GM23338 (cell line): ENCODE results near the gene BCR. TPM values are rescaled to one million over a fixed set of nuclear protein-coding genes. Genes with fewer than 3 reads are reported as not detected.

Experiments
- ATAC-seq: fragments of 200-7000 bp; cut with Tn5 transposase; 3 replicates; pipeline ENCODE4 v1.9.1; 2020
- DNase-seq: peaks from one replicate; pipeline ENCODE4 v3.0.0-alpha.2; 2015; ENCODE audit warnings: low spot score
- H2AFZ ChIP-seq: fragments of 200-600 bp; sonication (generic); 2 replicates; pipeline ENCODE4 v1.8.0; 2016; ENCODE audit warnings: antibody characterized with exemption, mild to moderate bottlenecking, moderate library complexity
- H3F3A ChIP-seq: fragments of 200-600 bp; sonication (generic); replicated peaks from 2 replicates; pipeline ENCODE4 v1.8.0; 2017; ENCODE audit warnings: antibody characterized with exemption, mixed run types, low read depth
- H3K27ac ChIP-seq: fragments of 200-600 bp; sonication (generic); 2 replicates; pipeline ENCODE4 v1.6.1; 2016; ENCODE audit warnings: low read depth
- H3K27me3 ChIP-seq: fragments of 200-600 bp; sonication (generic); 2 replicates; pipeline ENCODE4 v1.8.0; 2016; ENCODE audit warnings: mild to moderate bottlenecking, mixed run types, moderate library complexity; ENCODE audit not compliant: insufficient read depth
- H3K36me3 ChIP-seq: fragments of 200-600 bp; sonication (generic); 2 replicates; pipeline ENCODE4 v1.8.0; 2016; ENCODE audit warnings: mild to moderate bottlenecking; ENCODE audit not compliant: insufficient read depth
- H3K4me1 ChIP-seq: fragments of 200-600 bp; sonication (generic); 2 replicates; pipeline ENCODE4 v1.8.0; 2016; ENCODE audit warnings: mild to moderate bottlenecking, moderate library complexity; ENCODE audit not compliant: insufficient read depth
- H3K4me2 ChIP-seq: fragments of 200-600 bp; sonication (generic); 2 replicates; pipeline ENCODE4 v1.7.1; 2017; ENCODE audit warnings: mixed run types
- H3K4me3 ChIP-seq: fragments of 200-600 bp; sonication (generic); 2 replicates; pipeline ENCODE4 v1.6.1; 2016; ENCODE audit warnings: mixed run types
- H3K79me2 ChIP-seq: fragments of 200-600 bp; sonication (generic); replicated peaks from 2 replicates; pipeline ENCODE4 v1.8.0; 2017; ENCODE audit warnings: mild to moderate bottlenecking; ENCODE audit not compliant: insufficient read depth
- H3K9me2 ChIP-seq: fragments of 200-600 bp; sonication (generic); 2 replicates; pipeline ENCODE4 v1.8.0; 2017; ENCODE audit not compliant: insufficient read depth
- H4K20me1 ChIP-seq: fragments of 200-600 bp; sonication (generic); replicated peaks from 2 replicates; pipeline ENCODE4 v1.8.0; 2017; ENCODE audit warnings: mild to moderate bottlenecking; ENCODE audit not compliant: insufficient read depth
- H3K27ac Mint-ChIP-seq: 2 replicates; pipeline ENCODE4 v1.8.0; 2020; ENCODE audit warnings: inconsistent platforms, mild to moderate bottlenecking, moderate library complexity, mixed read lengths
- H3K27me3 Mint-ChIP-seq: 3 replicates; pipeline ENCODE4 v1.8.0; 2022; ENCODE audit warnings: low read depth, mild to moderate bottlenecking, moderate library complexity, mixed read lengths, inconsistent platforms; ENCODE audit not compliant: insufficient read depth, poor library complexity
- H3K36me3 Mint-ChIP-seq: 3 replicates; pipeline ENCODE4 v1.8.0; 2021; ENCODE audit warnings: low read depth, mild to moderate bottlenecking, inconsistent platforms, moderate library complexity, mixed read lengths
- H3K4me1 Mint-ChIP-seq: 3 replicates; pipeline ENCODE4 v1.8.0; 2020; ENCODE audit warnings: mild to moderate bottlenecking, inconsistent platforms, mixed read lengths
- H3K4me3 Mint-ChIP-seq: 3 replicates; pipeline ENCODE4 v1.8.0; 2021; ENCODE audit warnings: moderate library complexity, mild to moderate bottlenecking, inconsistent platforms, mixed read lengths
- H3K9me3 Mint-ChIP-seq: 3 replicates; pipeline ENCODE4 v1.8.0; 2020; ENCODE audit warnings: moderate library complexity, mild to moderate bottlenecking, inconsistent platforms, mixed read lengths
- CREB1 ChIP-seq: fragments of 250-450 bp; sonication (Bioruptor Pico); IDR thresholded peaks from 2 replicates; pipeline ENCODE4 v1.5.0; 2020; ENCODE audit warnings: low read depth, mild to moderate bottlenecking, moderate library complexity
- CTCF ChIP-seq, 2 experiments: fragments of 200-600 bp in 1 of 2; sonication (generic) in 1 of 2; conservative IDR thresholded peaks; 2 replicates each; pipeline versions ENCODE4 v1.5.1 to v1.6.1; 2016 to 2017; ENCODE audit warnings: antibody characterized with exemption in 2 of 2, low read depth in 2 of 2, mild to moderate bottlenecking in 2 of 2, moderate library complexity in 1 of 2
- ETS1 ChIP-seq: IDR thresholded peaks from 2 replicates; pipeline ENCODE4 v1.6.1; 2016; ENCODE audit warnings: antibody characterized with exemption
- EZH2 ChIP-seq: fragments of 200-600 bp; sonication (generic); IDR thresholded peaks from one replicate; pipeline ENCODE4 v1.8.0; 2017; ENCODE audit warnings: antibody characterized with exemption, mild to moderate bottlenecking, low read depth; ENCODE audit not compliant: unreplicated experiment
- EZH2phosphoT487 ChIP-seq: fragments of 200-600 bp; sonication (generic); IDR thresholded peaks from one replicate; pipeline ENCODE4 v1.8.1; 2018; ENCODE audit warnings: antibody characterized with exemption; ENCODE audit not compliant: unreplicated experiment
- JUNB ChIP-seq: IDR thresholded peaks from one replicate; pipeline ENCODE4 v1.6.1; 2016; ENCODE audit warnings: antibody characterized with exemption; ENCODE audit not compliant: unreplicated experiment
- NANOG ChIP-seq: IDR thresholded peaks from 2 replicates; pipeline ENCODE4 v1.6.1; 2016; ENCODE audit warnings: antibody characterized with exemption, borderline replicate concordance
- POLR2AphosphoS5 ChIP-seq: IDR thresholded peaks from 2 replicates; pipeline ENCODE4 v1.6.1; 2016; ENCODE audit warnings: antibody characterized with exemption, low read depth
- REST ChIP-seq: IDR thresholded peaks from one replicate; pipeline ENCODE4 v1.6.1; 2018; ENCODE audit warnings: antibody characterized with exemption; ENCODE audit not compliant: unreplicated experiment
- STAT1 ChIP-seq: IDR thresholded peaks from one replicate; pipeline ENCODE4 v1.6.1; 2016; ENCODE audit warnings: antibody characterized with exemption; ENCODE audit not compliant: unreplicated experiment
- ZNF114 ChIP-seq: fragments of 250-450 bp; sonication (Bioruptor Pico); IDR thresholded peaks from 2 replicates; pipeline ENCODE4 v1.5.0; 2020; ENCODE audit warnings: mild to moderate bottlenecking, moderate library complexity
- ZNF331 ChIP-seq: fragments of 250-450 bp; sonication (Bioruptor Pico); IDR thresholded peaks from 2 replicates; pipeline ENCODE4 v1.5.0; 2020; ENCODE audit warnings: low read depth, mild to moderate bottlenecking, moderate library complexity
- ZNF462 ChIP-seq: fragments of 250-450 bp; sonication (Bioruptor Pico); IDR thresholded peaks from 2 replicates; pipeline ENCODE4 v1.5.0; 2020; ENCODE audit warnings: mild to moderate bottlenecking, moderate library complexity
- polyA plus RNA-seq: library from polyadenylated mRNA; unstranded; fragments of >200 nt; fragmentation: Nextera tagmentation; extraction: Ambion mirVana; gene quantifications from 2 replicates; pipeline ENCODE4 v1.2.1, GENCODE V29; 2016
- total RNA-seq: library from RNA; depleted of rRNA; stranded (reverse); fragments of >200 nt; shearing (Covaris generic); gene quantifications from 2 replicates; pipeline ENCODE4 v1.2.3, GENCODE V29; 2014

The BCR gene
- total and polyA plus RNA-seq, 2 experiments from 2014 or later = 17.7 to 121 TPM

- no peaks in the 10 kb centered on the region; the same call in 2 of the 3 replicates for H3K9me3 Mint-ChIP-seq
- Histone ChIP-seq H3K27me3 (no peaks in the 10 kb centered on the region), H3K4me1 (peaks cover 26% of the 10 kb centered on the region), H2AFZ (no peak overlapping the region), H3K4me2 (no peak overlapping the region), H3K36me3 (no peaks in the 10 kb centered on the region), H4K20me1 (peaks cover 18% of the 10 kb centered on the region), H3K4me3 (no peak overlapping the region), H3F3A (0 out of 2 replicates have a peak, but pooled peaks cover 8% of the 10 kb centered on the region), H3K79me2 (peaks cover 15% of the 10 kb centered on the region), H3K9me2 (no peaks in the 10 kb centered on the region), H3K27ac (no peak overlapping the region)
- no peak for TF ChIP-seq NANOG
- TF ChIP-seq JUNB = no peak
- no peak for TF ChIP-seq POLR2AphosphoS5
- TF ChIP-seq ZNF462 = no peak
- TF ChIP-seq REST = no peak
- no peak for TF ChIP-seq ETS1
- TF ChIP-seq CTCF (conservative IDR thresholded peaks at IDR 0.05; ENCODE audit: low read depth in 2 of 2) = no peak
- TF ChIP-seq CREB1 = no peak
- no peak for TF ChIP-seq EZH2phosphoT487
- TF ChIP-seq EZH2 = no peak
- no peak for TF ChIP-seq ZNF331
- TF ChIP-seq STAT1 = no peak
- no peak for TF ChIP-seq ZNF114 (CRISPR knock-in tag)
- no peak overlapping the region for H3K27ac Mint-ChIP-seq
- H3K4me3 Mint-ChIP-seq = no peak overlapping the region
- H3K36me3 Mint-ChIP-seq = peaks cover 52% of the 10 kb centered on the region
- peaks cover 21% of the 10 kb centered on the region for H3K27me3 Mint-ChIP-seq
- ATAC-seq (no peak), DNase-seq (no peak)
- H3K4me1 Mint-ChIP-seq = peaks cover 46% of the 10 kb centered on the region
Measured at GRCh38 chr22:23264610-23265367, 84.5 kb downstream of the BCR start.
